GM23338 (cell line): ENCODE results near the gene PIGB. TPM values are rescaled to one million over a fixed set of nuclear protein-coding genes. Genes with fewer than 3 reads are reported as not detected.

Experiments used
- ATAC-seq: fragments of 200-7000 bp; cut with Tn5 transposase; 3 replicates; pipeline ENCODE4 v1.9.1; 2020
- DNase-seq: peaks from one replicate; pipeline ENCODE4 v3.0.0-alpha.2; 2015; ENCODE audit warnings: low spot score
- H2AFZ ChIP-seq: fragments of 200-600 bp; sonication (generic); 2 replicates; pipeline ENCODE4 v1.8.0; 2016; ENCODE audit warnings: antibody characterized with exemption, mild to moderate bottlenecking, moderate library complexity
- H3F3A ChIP-seq: fragments of 200-600 bp; sonication (generic); replicated peaks from 2 replicates; pipeline ENCODE4 v1.8.0; 2017; ENCODE audit warnings: antibody characterized with exemption, mixed run types, low read depth
- H3K27ac ChIP-seq: fragments of 200-600 bp; sonication (generic); 2 replicates; pipeline ENCODE4 v1.6.1; 2016; ENCODE audit warnings: low read depth
- H3K27me3 ChIP-seq: fragments of 200-600 bp; sonication (generic); 2 replicates; pipeline ENCODE4 v1.8.0; 2016; ENCODE audit warnings: mild to moderate bottlenecking, mixed run types, moderate library complexity; ENCODE audit not compliant: insufficient read depth
- H3K36me3 ChIP-seq: fragments of 200-600 bp; sonication (generic); 2 replicates; pipeline ENCODE4 v1.8.0; 2016; ENCODE audit warnings: mild to moderate bottlenecking; ENCODE audit not compliant: insufficient read depth
- H3K4me1 ChIP-seq: fragments of 200-600 bp; sonication (generic); 2 replicates; pipeline ENCODE4 v1.8.0; 2016; ENCODE audit warnings: mild to moderate bottlenecking, moderate library complexity; ENCODE audit not compliant: insufficient read depth
- H3K4me2 ChIP-seq: fragments of 200-600 bp; sonication (generic); 2 replicates; pipeline ENCODE4 v1.7.1; 2017; ENCODE audit warnings: mixed run types
- H3K4me3 ChIP-seq: fragments of 200-600 bp; sonication (generic); 2 replicates; pipeline ENCODE4 v1.6.1; 2016; ENCODE audit warnings: mixed run types
- H3K79me2 ChIP-seq: fragments of 200-600 bp; sonication (generic); replicated peaks from 2 replicates; pipeline ENCODE4 v1.8.0; 2017; ENCODE audit warnings: mild to moderate bottlenecking; ENCODE audit not compliant: insufficient read depth
- H3K9me2 ChIP-seq: fragments of 200-600 bp; sonication (generic); 2 replicates; pipeline ENCODE4 v1.8.0; 2017; ENCODE audit not compliant: insufficient read depth
- H4K20me1 ChIP-seq: fragments of 200-600 bp; sonication (generic); replicated peaks from 2 replicates; pipeline ENCODE4 v1.8.0; 2017; ENCODE audit warnings: mild to moderate bottlenecking; ENCODE audit not compliant: insufficient read depth
- H3K27ac Mint-ChIP-seq: 2 replicates; pipeline ENCODE4 v1.8.0; 2020; ENCODE audit warnings: inconsistent platforms, mild to moderate bottlenecking, moderate library complexity, mixed read lengths
- H3K27me3 Mint-ChIP-seq: 3 replicates; pipeline ENCODE4 v1.8.0; 2022; ENCODE audit warnings: low read depth, mild to moderate bottlenecking, moderate library complexity, mixed read lengths, inconsistent platforms; ENCODE audit not compliant: insufficient read depth, poor library complexity
- H3K36me3 Mint-ChIP-seq: 3 replicates; pipeline ENCODE4 v1.8.0; 2021; ENCODE audit warnings: low read depth, mild to moderate bottlenecking, inconsistent platforms, moderate library complexity, mixed read lengths
- H3K4me1 Mint-ChIP-seq: 3 replicates; pipeline ENCODE4 v1.8.0; 2020; ENCODE audit warnings: mild to moderate bottlenecking, inconsistent platforms, mixed read lengths
- H3K4me3 Mint-ChIP-seq: 3 replicates; pipeline ENCODE4 v1.8.0; 2021; ENCODE audit warnings: moderate library complexity, mild to moderate bottlenecking, inconsistent platforms, mixed read lengths
- H3K9me3 Mint-ChIP-seq: 3 replicates; pipeline ENCODE4 v1.8.0; 2020; ENCODE audit warnings: moderate library complexity, mild to moderate bottlenecking, inconsistent platforms, mixed read lengths
- CREB1 ChIP-seq: fragments of 250-450 bp; sonication (Bioruptor Pico); IDR thresholded peaks from 2 replicates; pipeline ENCODE4 v1.5.0; 2020; ENCODE audit warnings: low read depth, mild to moderate bottlenecking, moderate library complexity
- CTCF ChIP-seq, 2 experiments: fragments of 200-600 bp in 1 of 2; sonication (generic) in 1 of 2; conservative IDR thresholded peaks; 2 replicates each; pipeline versions ENCODE4 v1.5.1 to v1.6.1; 2016 to 2017; ENCODE audit warnings: antibody characterized with exemption in 2 of 2, low read depth in 2 of 2, mild to moderate bottlenecking in 2 of 2, moderate library complexity in 1 of 2
- EZH2 ChIP-seq: fragments of 200-600 bp; sonication (generic); IDR thresholded peaks from one replicate; pipeline ENCODE4 v1.8.0; 2017; ENCODE audit warnings: antibody characterized with exemption, mild to moderate bottlenecking, low read depth; ENCODE audit not compliant: unreplicated experiment
- JUNB ChIP-seq: IDR thresholded peaks from one replicate; pipeline ENCODE4 v1.6.1; 2016; ENCODE audit warnings: antibody characterized with exemption; ENCODE audit not compliant: unreplicated experiment
- NANOG ChIP-seq: IDR thresholded peaks from 2 replicates; pipeline ENCODE4 v1.6.1; 2016; ENCODE audit warnings: antibody characterized with exemption, borderline replicate concordance
- STAT1 ChIP-seq: IDR thresholded peaks from one replicate; pipeline ENCODE4 v1.6.1; 2016; ENCODE audit warnings: antibody characterized with exemption; ENCODE audit not compliant: unreplicated experiment
- ZNF114 ChIP-seq: fragments of 250-450 bp; sonication (Bioruptor Pico); IDR thresholded peaks from 2 replicates; pipeline ENCODE4 v1.5.0; 2020; ENCODE audit warnings: mild to moderate bottlenecking, moderate library complexity
- ZNF331 ChIP-seq: fragments of 250-450 bp; sonication (Bioruptor Pico); IDR thresholded peaks from 2 replicates; pipeline ENCODE4 v1.5.0; 2020; ENCODE audit warnings: low read depth, mild to moderate bottlenecking, moderate library complexity
- ZNF462 ChIP-seq: fragments of 250-450 bp; sonication (Bioruptor Pico); IDR thresholded peaks from 2 replicates; pipeline ENCODE4 v1.5.0; 2020; ENCODE audit warnings: mild to moderate bottlenecking, moderate library complexity
- polyA plus RNA-seq: library from polyadenylated mRNA; unstranded; fragments of >200 nt; fragmentation: Nextera tagmentation; extraction: Ambion mirVana; gene quantifications from 2 replicates; pipeline ENCODE4 v1.2.1, GENCODE V29; 2016
- total RNA-seq: library from RNA; depleted of rRNA; stranded (reverse); fragments of >200 nt; shearing (Covaris generic); gene quantifications from 2 replicates; pipeline ENCODE4 v1.2.3, GENCODE V29; 2014

The PIGB gene
- total and polyA plus RNA-seq, 2 experiments from 2014 or later, result 6.1 to 9.0 TPM

- Histone ChIP-seq H3K36me3 (no peaks in the 10 kb centered on the region), H3K4me1 (peaks cover 6% of the 10 kb centered on the region), H3F3A (no peaks in the 10 kb centered on the region), H3K79me2 (no peaks in the 10 kb centered on the region), H4K20me1 (no peaks in the 10 kb centered on the region), H3K4me3 (peak overlapping the region; percentile 89; the same call in 1 of the 2 replicates), H3K9me2 (no peaks in the 10 kb centered on the region), H3K4me2 (peak overlapping the region; percentile 73), H3K27ac (no peak overlapping the region), H2AFZ (peak overlapping the region; percentile 100; the same call in 1 of the 2 replicates), H3K27me3 (peaks cover 11% of the 10 kb centered on the region)
- Mint-ChIP-seq H3K9me3 (no peaks in the 10 kb centered on the region), H3K4me3 (peak overlapping the region; percentile 79; the same call in 2 of the 3 replicates), H3K36me3 (no peaks in the 10 kb centered on the region; the same call in 2 of the 3 replicates), H3K27me3 (peaks cover 8% of the 10 kb centered on the region), H3K27ac (no peak overlapping the region), H3K4me1 (peaks cover 13% of the 10 kb centered on the region)
- no peak for ATAC-seq
- no peak for TF ChIP-seq JUNB
- no peak for TF ChIP-seq ZNF462 (CRISPR knock-in tag)
- TF ChIP-seq CTCF (conservative IDR thresholded peaks at IDR 0.05; ENCODE audit: low read depth in 2 of 2), result no peak
- TF ChIP-seq ZNF331 (CRISPR knock-in tag), result no peak
- no peak for TF ChIP-seq STAT1
- no peak for TF ChIP-seq EZH2
- TF ChIP-seq ZNF114 (CRISPR knock-in tag), result no peak
- no peak for TF ChIP-seq CREB1 (CRISPR knock-in tag)
- TF ChIP-seq NANOG, result no peak
- DNase-seq, result no peak
These were observed 30.9 kb upstream of the PIGB start for GRCh38 chr15:55288006-55288717.
